ENCODE measurements around the gene GALNS. TPM values are rescaled to one million over a fixed set of nuclear protein-coding genes. Genes with fewer than 3 reads are reported as not detected.

The GALNS gene
- total and polyA plus RNA-seq, 2 of the 8 experiments (the other 6 are each of a cell fraction or from before 2014, with no cell fraction given), result 8.9 to 17.8 TPM

- FAIRE-seq (no peak), DNase-seq (ENCODE audit: low read depth in 1 of 2, low spot score in 2 of 2) (peak; percentile 27 to 80)
- Histone ChIP-seq H3K79me1 (ENCODE audit: low read depth, low read length) (peaks cover 4% of the 10 kb centered on the region; the same call in 1 of the 2 replicates), H4K20me1 (replicated peaks in 1 of 2; ENCODE audit: control insufficient read depth in 1 of 2, insufficient read depth in 2 of 2, low read length in 2 of 2) (peaks cover 4 to 10% of the 10 kb centered on the region in 2 experiments), H2BK15ac (ENCODE audit: low read length) (no peak overlapping the region), H3K4me2 (ENCODE audit: insufficient read depth in 1 of 2, low read depth in 2 of 2, low read length in 2 of 2) (peak overlapping the region; percentile 49 to 100), H3K4me3 (ENCODE audit: extremely low read depth in 1 of 4, insufficient read depth in 2 of 4, low read depth in 3 of 4, low read length in 4 of 4) (peak overlapping the region; percentile 60 to 96 (median 92)), H2BK20ac (ENCODE audit: low read length) (no peak overlapping the region), H3K27ac (ENCODE audit: low read depth, low read length) (no peak overlapping the region), H3K14ac (ENCODE audit: insufficient read length) (no peak overlapping the region), H3K27me3 (replicated peaks in 1 of 4; ENCODE audit: control insufficient read depth in 3 of 4, extremely low read depth in 1 of 4, insufficient read depth in 3 of 4, low read length in 3 of 4) (no peaks in the 10 kb centered on the region), H3K4ac (replicated peaks; ENCODE audit: insufficient read length, low read depth, low read length) (no peak overlapping the region), H3K9me3 (ENCODE audit: insufficient read depth in 2 of 2, low read depth in 1 of 2, low read length in 1 of 2) (no peaks in the 10 kb centered on the region), H3K23ac (ENCODE audit: insufficient read length) (no peak overlapping the region), H4K8ac (ENCODE audit: extremely low read depth, insufficient read depth, low read length) (peak overlapping the region; percentile 99; the same call in 1 of the 2 replicates), H3K36me3 (ENCODE audit: control insufficient read depth in 2 of 4, insufficient read depth in 4 of 4, low read length in 3 of 4) (peaks cover 11 to 21% (median 15%) of the 10 kb centered on the region in 4 experiments), H3K18ac (ENCODE audit: extremely low read depth, low read length) (no peak overlapping the region), H4K91ac (replicated peaks; ENCODE audit: insufficient read length, low read length) (no peak overlapping the region), H2AFZ (ENCODE audit: low read length) (no peak overlapping the region), H3K23me2 (ENCODE audit: low read depth, low read length) (peaks cover 2% of the 10 kb centered on the region), H3K9ac (replicated peaks in 1 of 4; ENCODE audit: extremely low read depth in 1 of 4, low read depth in 3 of 4, low read length in 3 of 4) (peak overlapping the region; percentile 56 to 77 (median 73); a peak in 6 of 7 replicates), H3K79me2 (ENCODE audit: control insufficient read depth in 1 of 2, insufficient read depth in 2 of 2, low read length in 2 of 2) (peaks cover 0 to 12% of the 10 kb centered on the region in 2 experiments; a peak in 1 of 4 replicates), H4K5ac (ENCODE audit: insufficient read length, low read depth, low read length) (no peak overlapping the region), H3K4me1 (replicated peaks in 1 of 4; ENCODE audit: control insufficient read depth in 3 of 4, insufficient read depth in 4 of 4, low read length in 3 of 4) (peaks cover 0 to 5% (median 3%) of the 10 kb centered on the region in 4 experiments; a peak in 5 of 7 replicates), H2BK5ac (ENCODE audit: low read depth, low read length) (no peak overlapping the region), H2BK12ac (ENCODE audit: low read depth, low read length) (no peak overlapping the region), H2BK120ac (replicated peaks; ENCODE audit: low read depth, low read length) (no peak overlapping the region), H2AK5ac (ENCODE audit: low read depth, low read length) (no peak overlapping the region), H3K56ac (replicated peaks; ENCODE audit: insufficient read length, low read depth, low read length) (no peak overlapping the region)
- POLR2A ChIA-PET (ENCODE audit: partially characterized antibody), result interaction anchor here (0.6 to 3.4 kb wide), 10 partner anchors 8 to 298 kb away, joined by 3 to 25 read pairs (median 4); partner anchors contain the start of gene APRT
- CTCF ChIA-PET (ENCODE audit: partially characterized antibody), result interaction anchor here (0.6 to 4.1 kb wide), 29 partner anchors 9 to 316 kb away, joined by 3 to 29 read pairs (median 5); partner anchors contain the start of genes APRT and PABPN1L
- 28% methylated on average over 12 of the region's 12 CpGs; no CpG with 5 or more reads in 1 of the 2 experiments for WGBS, 2 experiments (ENCODE audit: extremely low coverage in 1 of 2, insufficient coverage in 1 of 2, insufficient read length in 1 of 2, insufficient replicate concordance in 2 of 2, low coverage in 1 of 2, low lambda C conversion rate in 2 of 2, missing lambda C conversion rate in 1 of 2)
- no peak for TF ChIP-seq TBP (IDR thresholded peaks at IDR 0.05; ENCODE audit: low read depth, low read length)
- TF ChIP-seq RBBP5 (IDR thresholded peaks at IDR 0.05; ENCODE audit: borderline replicate concordance, low read depth, low read length), result no peak
- TF ChIP-seq SIN3A (conservative IDR thresholded peaks at IDR 0.05 in 1 of 2, IDR thresholded peaks at IDR 0.05 in 1 of 2; ENCODE audit: low read depth in 1 of 2, low read length in 2 of 2), result peak in 1 of 2 experiments; percentile 75; a peak in 2 of 4 replicates
- TF ChIP-seq CTCF (IDR thresholded peaks at IDR 0.05; ENCODE audit: control extremely low read depth in 1 of 3, insufficient read depth in 1 of 3, low read depth in 1 of 3, low read length in 3 of 3), result peak; percentile 60 to 76 (median 73)
- peak; percentile 45 to 54 for TF ChIP-seq RAD21 (IDR thresholded peaks at IDR 0.05 in 1 of 2, conservative IDR thresholded peaks at IDR 0.05 in 1 of 2; ENCODE audit: low read depth in 2 of 2, low read length in 2 of 2)
- TF ChIP-seq ZNF274 (IDR thresholded peaks at IDR 0.05; ENCODE audit: borderline replicate concordance, extremely low read depth, low read length), result no peak
- TF ChIP-seq CREB1 (IDR thresholded peaks at IDR 0.05), result 0 out of 2 replicates have a peak, but pooled peaks have one; percentile 11
- no peak for TF ChIP-seq SUZ12 (IDR thresholded peaks at IDR 0.05; ENCODE audit: low read length)
- TF ChIP-seq SIRT6 (IDR thresholded peaks at IDR 0.05; ENCODE audit: low read length), result no peak
Measured at GRCh38 chr16:88857728-88858339, 1.1 kb upstream of the GALNS start.
